DND-41 (cell line): ENCODE results near the gene DHRS3.

Experiments
- EZH2 ChIP-seq: IDR thresholded peaks from 3 replicates; pipeline ENCODE4 v1.6.1; 2012; ENCODE audit warnings: borderline replicate concordance, low read depth, mild to moderate bottlenecking, moderate library complexity, low read length, inconsistent platforms; ENCODE audit not compliant: severe bottlenecking
- TF ChIP-seq, protein P1 (sequence below): IDR thresholded peaks from 2 replicates; pipeline ENCODE4 v1.5.1; 2012; ENCODE audit warnings: borderline replicate concordance, low read length, moderate library complexity, mild to moderate bottlenecking; ENCODE audit not compliant: poor library complexity, severe bottlenecking; ENCODE audit errors: extremely low read depth

DNA sequence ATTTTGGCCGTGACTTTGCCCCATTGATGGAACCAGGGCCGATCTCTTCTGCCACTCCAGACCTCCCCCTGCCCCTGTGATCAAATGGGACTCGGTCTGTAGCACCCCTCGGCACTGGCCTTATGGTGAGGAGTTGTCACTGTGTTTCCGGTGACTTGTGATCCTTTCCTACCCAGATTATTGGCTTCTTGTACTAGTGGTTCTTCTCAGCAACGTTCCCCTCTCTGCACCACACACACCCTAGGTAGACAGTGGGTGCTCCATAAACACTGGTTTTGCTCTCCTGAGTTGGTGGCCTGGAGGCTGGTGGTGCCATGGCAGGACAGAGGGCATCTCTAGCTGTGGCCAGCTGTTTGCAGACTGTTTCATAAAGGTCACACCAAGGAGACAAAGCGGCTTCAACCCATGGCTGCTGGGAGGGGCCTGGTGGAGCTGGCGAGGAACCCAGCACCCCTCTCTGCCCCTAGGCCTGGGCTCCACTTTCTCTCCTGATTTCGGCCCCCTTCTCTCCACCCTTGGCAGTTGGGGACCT lies 50.7 kb downstream of the DHRS3 start:
- TF ChIP-seq, protein P1, sequence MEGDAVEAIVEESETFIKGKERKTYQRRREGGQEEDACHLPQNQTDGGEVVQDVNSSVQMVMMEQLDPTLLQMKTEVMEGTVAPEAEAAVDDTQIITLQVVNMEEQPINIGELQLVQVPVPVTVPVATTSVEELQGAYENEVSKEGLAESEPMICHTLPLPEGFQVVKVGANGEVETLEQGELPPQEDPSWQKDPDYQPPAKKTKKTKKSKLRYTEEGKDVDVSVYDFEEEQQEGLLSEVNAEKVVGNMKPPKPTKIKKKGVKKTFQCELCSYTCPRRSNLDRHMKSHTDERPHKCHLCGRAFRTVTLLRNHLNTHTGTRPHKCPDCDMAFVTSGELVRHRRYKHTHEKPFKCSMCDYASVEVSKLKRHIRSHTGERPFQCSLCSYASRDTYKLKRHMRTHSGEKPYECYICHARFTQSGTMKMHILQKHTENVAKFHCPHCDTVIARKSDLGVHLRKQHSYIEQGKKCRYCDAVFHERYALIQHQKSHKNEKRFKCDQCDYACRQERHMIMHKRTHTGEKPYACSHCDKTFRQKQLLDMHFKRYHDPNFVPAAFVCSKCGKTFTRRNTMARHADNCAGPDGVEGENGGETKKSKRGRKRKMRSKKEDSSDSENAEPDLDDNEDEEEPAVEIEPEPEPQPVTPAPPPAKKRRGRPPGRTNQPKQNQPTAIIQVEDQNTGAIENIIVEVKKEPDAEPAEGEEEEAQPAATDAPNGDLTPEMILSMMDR, result no peak
- no peak for TF ChIP-seq EZH2
